ENCODE data around the gene CACNA1B.

CACNA1B gene

DNA sequence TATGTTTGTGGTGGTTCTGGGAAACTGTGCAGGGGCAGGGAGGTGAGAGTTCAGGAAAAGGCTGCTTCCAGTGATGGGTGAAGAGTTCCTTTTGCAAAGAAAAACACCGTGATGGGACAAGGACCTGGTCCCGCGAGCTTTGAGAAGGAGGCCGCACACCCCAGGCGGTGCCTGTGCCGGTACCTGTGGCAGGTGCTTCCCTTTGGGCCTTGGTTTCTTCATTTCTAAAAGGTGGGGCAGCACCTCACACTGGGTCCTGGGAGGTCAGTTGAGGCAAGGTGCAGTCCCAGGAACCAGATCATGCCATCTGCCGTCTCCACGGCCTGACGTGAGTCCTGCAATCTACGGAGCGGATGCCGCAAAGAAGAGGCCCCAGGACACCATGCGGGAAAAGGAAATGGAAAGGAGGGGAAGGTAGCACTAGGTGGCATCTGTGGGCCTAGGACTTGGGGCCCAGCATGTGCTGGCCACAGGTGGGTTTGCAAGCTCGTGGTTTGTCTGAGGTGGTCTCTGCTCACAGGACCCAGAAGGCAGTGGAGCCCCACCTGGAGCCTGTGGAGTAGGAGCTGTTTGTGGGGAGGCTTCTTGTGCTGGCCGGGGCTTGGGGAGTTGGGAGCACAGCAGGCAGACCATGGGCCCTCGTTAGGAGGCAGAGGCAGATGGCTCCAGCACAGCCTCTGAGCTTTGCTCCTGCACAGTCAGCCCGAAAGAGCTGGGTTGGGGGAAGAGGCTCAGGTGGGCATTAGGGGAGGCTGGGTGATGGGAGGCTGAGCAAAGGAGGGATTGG is 131.6 kb downstream of the CACNA1B start:
- DNase-seq (no peak), ATAC-seq (ENCODE audit: insufficient read depth, low read depth) (no peak)
- Histone ChIP-seq H3K27ac (ENCODE audit: low read length) (no peak overlapping the region), H2AFZ (ENCODE audit: low read depth, low read length) (no peak overlapping the region), H3K9ac (ENCODE audit: low read depth, low read length) (no peak overlapping the region), H3K79me2 (ENCODE audit: insufficient read depth, low read length) (no peaks in the 10 kb centered on the region), H3K27me3 (ENCODE audit: insufficient read depth, low read length, poor library complexity) (no peaks in the 10 kb centered on the region), H4K20me1 (ENCODE audit: insufficient read depth, low read length) (peaks cover 9% of the 10 kb centered on the region; the same call in 1 of the 2 replicates), H3K4me2 (ENCODE audit: insufficient read depth, low read length) (no peak overlapping the region), H3K4me3 (ENCODE audit: low read depth in 1 of 2, low read length in 2 of 2) (no peak overlapping the region), H3K4me1 (ENCODE audit: insufficient read depth, low read length) (no peaks in the 10 kb centered on the region), H3K36me3 (ENCODE audit: insufficient read depth, low read length) (no peaks in the 10 kb centered on the region), H3K9me3 (ENCODE audit: insufficient read depth, low read length, severe bottlenecking) (no peaks in the 10 kb centered on the region)
- no peak for TF ChIP-seq EZH2 (IDR thresholded peaks at IDR 0.05; ENCODE audit: borderline replicate concordance, low read depth, low read length, severe bottlenecking)
- TF ChIP-seq, protein P1, sequence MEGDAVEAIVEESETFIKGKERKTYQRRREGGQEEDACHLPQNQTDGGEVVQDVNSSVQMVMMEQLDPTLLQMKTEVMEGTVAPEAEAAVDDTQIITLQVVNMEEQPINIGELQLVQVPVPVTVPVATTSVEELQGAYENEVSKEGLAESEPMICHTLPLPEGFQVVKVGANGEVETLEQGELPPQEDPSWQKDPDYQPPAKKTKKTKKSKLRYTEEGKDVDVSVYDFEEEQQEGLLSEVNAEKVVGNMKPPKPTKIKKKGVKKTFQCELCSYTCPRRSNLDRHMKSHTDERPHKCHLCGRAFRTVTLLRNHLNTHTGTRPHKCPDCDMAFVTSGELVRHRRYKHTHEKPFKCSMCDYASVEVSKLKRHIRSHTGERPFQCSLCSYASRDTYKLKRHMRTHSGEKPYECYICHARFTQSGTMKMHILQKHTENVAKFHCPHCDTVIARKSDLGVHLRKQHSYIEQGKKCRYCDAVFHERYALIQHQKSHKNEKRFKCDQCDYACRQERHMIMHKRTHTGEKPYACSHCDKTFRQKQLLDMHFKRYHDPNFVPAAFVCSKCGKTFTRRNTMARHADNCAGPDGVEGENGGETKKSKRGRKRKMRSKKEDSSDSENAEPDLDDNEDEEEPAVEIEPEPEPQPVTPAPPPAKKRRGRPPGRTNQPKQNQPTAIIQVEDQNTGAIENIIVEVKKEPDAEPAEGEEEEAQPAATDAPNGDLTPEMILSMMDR (IDR thresholded peaks at IDR 0.05; ENCODE audit: borderline replicate concordance, extremely low read depth, low read length, poor library complexity, severe bottlenecking), result no peak

DNA sequence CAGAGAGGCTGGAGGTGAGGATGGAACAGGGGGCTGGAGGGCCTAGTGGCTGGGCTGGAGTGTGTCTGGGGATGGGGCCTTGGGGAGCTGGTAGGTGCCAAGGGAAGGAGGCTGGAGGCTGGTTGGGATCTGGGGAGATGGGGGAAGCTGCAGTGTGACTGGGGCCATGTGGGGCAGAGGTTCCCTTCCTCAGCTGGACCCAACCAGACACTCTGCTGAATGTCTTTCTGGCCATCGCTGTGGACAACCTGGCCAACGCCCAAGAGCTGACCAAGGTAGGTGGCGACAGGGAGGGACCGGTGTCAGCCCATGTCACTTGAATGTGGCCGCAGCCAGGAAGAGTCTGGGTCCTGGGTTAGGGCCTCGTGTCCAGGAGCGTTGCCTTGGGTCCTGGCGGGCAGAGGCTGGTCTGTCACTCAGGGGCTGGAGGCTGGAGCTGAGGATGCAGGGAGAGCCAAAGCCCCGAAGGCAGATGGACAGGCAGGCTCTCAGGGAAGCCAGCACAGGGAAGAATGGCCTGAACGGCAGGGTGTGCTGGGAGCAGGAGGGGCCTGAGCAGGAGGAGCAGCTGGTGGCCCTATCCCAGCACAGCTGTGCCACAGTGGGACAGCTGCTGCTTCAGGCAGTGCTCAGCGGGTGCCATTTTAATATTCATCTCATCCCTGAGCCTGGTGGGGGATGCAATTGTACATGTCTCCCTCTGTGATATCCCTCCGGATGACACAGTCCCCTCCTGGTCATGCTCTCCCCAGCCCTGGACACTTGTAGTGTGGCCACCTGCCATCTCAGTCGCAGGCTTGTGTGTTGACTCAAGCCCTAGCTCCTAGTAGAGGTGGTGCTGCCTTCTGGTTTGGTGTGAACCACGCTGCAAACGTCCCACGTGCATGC is 132.5 kb downstream of the CACNA1B start:
- Histone ChIP-seq H2AFZ (ENCODE audit: low read depth, low read length) (no peak overlapping the region), H3K4me1 (ENCODE audit: insufficient read depth, low read length) (no peaks in the 10 kb centered on the region), H4K20me1 (ENCODE audit: insufficient read depth, low read length) (peaks cover 9% of the 10 kb centered on the region; the same call in 1 of the 2 replicates), H3K27ac (ENCODE audit: low read length) (no peak overlapping the region), H3K79me2 (ENCODE audit: insufficient read depth, low read length) (no peaks in the 10 kb centered on the region), H3K36me3 (ENCODE audit: insufficient read depth, low read length) (no peaks in the 10 kb centered on the region), H3K4me3 (ENCODE audit: low read depth in 1 of 2, low read length in 2 of 2) (no peak overlapping the region), H3K27me3 (ENCODE audit: insufficient read depth, low read length, poor library complexity) (no peaks in the 10 kb centered on the region), H3K9ac (ENCODE audit: low read depth, low read length) (no peak overlapping the region), H3K9me3 (ENCODE audit: insufficient read depth, low read length, severe bottlenecking) (no peaks in the 10 kb centered on the region), H3K4me2 (ENCODE audit: insufficient read depth, low read length) (no peak overlapping the region)
- ATAC-seq (ENCODE audit: insufficient read depth, low read depth) (no peak), DNase-seq (no peak)
- TF ChIP-seq, protein P1 (IDR thresholded peaks at IDR 0.05; ENCODE audit: borderline replicate concordance, extremely low read depth, low read length, poor library complexity, severe bottlenecking), result no peak
- TF ChIP-seq EZH2 (IDR thresholded peaks at IDR 0.05; ENCODE audit: borderline replicate concordance, low read depth, low read length, severe bottlenecking), result no peak

DNA sequence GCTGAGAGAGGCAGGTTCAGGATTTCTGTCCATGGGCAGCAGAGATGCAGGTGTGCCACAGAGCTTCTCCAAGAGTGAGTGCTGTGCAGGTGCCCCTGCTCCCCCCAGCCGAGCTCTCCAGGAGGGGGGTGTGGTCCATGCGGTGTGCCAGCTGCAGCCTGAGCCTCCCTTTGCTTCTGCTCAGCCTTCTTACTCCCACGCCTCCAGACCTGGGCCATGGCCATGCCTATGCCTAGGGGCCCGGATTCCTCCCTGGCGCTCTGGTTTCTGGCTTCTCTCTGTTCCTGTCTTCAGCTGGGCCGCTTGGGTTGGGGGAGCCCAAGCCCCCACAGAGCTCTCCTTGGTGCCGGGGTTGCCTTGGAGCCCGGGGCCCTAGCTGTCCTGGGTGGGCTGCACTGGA is 133.3 kb downstream of the CACNA1B start:
- H3K4me2 ChIP-seq (ENCODE audit: insufficient read depth, low read length), result no peak overlapping the region
- no peaks in the 10 kb centered on the region for H3K9me3 ChIP-seq (ENCODE audit: insufficient read depth, low read length, severe bottlenecking)
- H2AFZ ChIP-seq (ENCODE audit: low read depth, low read length), result no peak overlapping the region
- peaks cover 9% of the 10 kb centered on the region; the same call in 1 of the 2 replicates for H4K20me1 ChIP-seq (ENCODE audit: insufficient read depth, low read length)
- H3K79me2 ChIP-seq (ENCODE audit: insufficient read depth, low read length), result no peaks in the 10 kb centered on the region
- DNase-seq, result no peak
- TF ChIP-seq, protein P1 (IDR thresholded peaks at IDR 0.05; ENCODE audit: borderline replicate concordance, extremely low read depth, low read length, poor library complexity, severe bottlenecking), result no peak
- no peak for TF ChIP-seq EZH2 (IDR thresholded peaks at IDR 0.05; ENCODE audit: borderline replicate concordance, low read depth, low read length, severe bottlenecking)
- H3K4me1 ChIP-seq (ENCODE audit: insufficient read depth, low read length), result no peaks in the 10 kb centered on the region
- no peaks in the 10 kb centered on the region for H3K27me3 ChIP-seq (ENCODE audit: insufficient read depth, low read length, poor library complexity)
- H3K27ac ChIP-seq (ENCODE audit: low read length), result no peak overlapping the region
- H3K36me3 ChIP-seq (ENCODE audit: insufficient read depth, low read length), result no peaks in the 10 kb centered on the region
- no peak overlapping the region for H3K4me3 ChIP-seq (ENCODE audit: low read depth in 1 of 2, low read length in 2 of 2)
- ATAC-seq (ENCODE audit: insufficient read depth, low read depth), result no peak
- no peak overlapping the region for H3K9ac ChIP-seq (ENCODE audit: low read depth, low read length)
